GM12873 (cell line): ENCODE results near the gene SFTPB.

ENCODE experiments used
- CTCF ChIP-seq: IDR thresholded peaks from 2 replicates; pipeline ENCODE4 v1.5.1; 2012; ENCODE audit warnings: low read depth, mild to moderate bottlenecking, moderate library complexity, low read length, control low read depth; ENCODE audit not compliant: insufficient read depth; ENCODE audit errors: missing control alignments

The SFTPB gene

GRCh38 chr2:85668009-85668856 lies at the start of gene SFTPB:
TSS of gene SFTPB (minus strand) at chr2:85668199. CDS start at chr2:85668183, 16 bp downstream.
- no peak for TF ChIP-seq CTCF

GRCh38 chr2:85717308-85718008 lies 49.5 kb upstream of the SFTPB start:
- TF ChIP-seq CTCF = no peak

GRCh38 chr2:85716346-85716914 lies 48.4 kb upstream of the SFTPB start:
- TF ChIP-seq CTCF = no peak

GRCh38 chr2:85714841-85715240 lies 46.8 kb upstream of the SFTPB start:
- TF ChIP-seq CTCF = no peak

- no peak for TF ChIP-seq CTCF
These were observed 45.8 kb upstream of the SFTPB start for GRCh38 chr2:85713836-85714235.

GRCh38 chr2:85712849-85713612 lies 45.0 kb upstream of the SFTPB start:
- no peak for TF ChIP-seq CTCF
